AG09319 (cell line): Measurements from ENCODE around the gene DVL1.

Source experiments
- DNase-seq: peaks from one replicate; pipeline ENCODE4 v3.0.0-alpha.2; 2010; ENCODE audit warnings: low read depth; ENCODE audit errors: extremely low read depth
- CTCF ChIP-seq: IDR thresholded peaks from 2 replicates; pipeline ENCODE4 v1.5.1; 2011; ENCODE audit warnings: low read depth, mild to moderate bottlenecking, inconsistent platforms, low read length, moderate library complexity

DVL1 gene

DNA sequence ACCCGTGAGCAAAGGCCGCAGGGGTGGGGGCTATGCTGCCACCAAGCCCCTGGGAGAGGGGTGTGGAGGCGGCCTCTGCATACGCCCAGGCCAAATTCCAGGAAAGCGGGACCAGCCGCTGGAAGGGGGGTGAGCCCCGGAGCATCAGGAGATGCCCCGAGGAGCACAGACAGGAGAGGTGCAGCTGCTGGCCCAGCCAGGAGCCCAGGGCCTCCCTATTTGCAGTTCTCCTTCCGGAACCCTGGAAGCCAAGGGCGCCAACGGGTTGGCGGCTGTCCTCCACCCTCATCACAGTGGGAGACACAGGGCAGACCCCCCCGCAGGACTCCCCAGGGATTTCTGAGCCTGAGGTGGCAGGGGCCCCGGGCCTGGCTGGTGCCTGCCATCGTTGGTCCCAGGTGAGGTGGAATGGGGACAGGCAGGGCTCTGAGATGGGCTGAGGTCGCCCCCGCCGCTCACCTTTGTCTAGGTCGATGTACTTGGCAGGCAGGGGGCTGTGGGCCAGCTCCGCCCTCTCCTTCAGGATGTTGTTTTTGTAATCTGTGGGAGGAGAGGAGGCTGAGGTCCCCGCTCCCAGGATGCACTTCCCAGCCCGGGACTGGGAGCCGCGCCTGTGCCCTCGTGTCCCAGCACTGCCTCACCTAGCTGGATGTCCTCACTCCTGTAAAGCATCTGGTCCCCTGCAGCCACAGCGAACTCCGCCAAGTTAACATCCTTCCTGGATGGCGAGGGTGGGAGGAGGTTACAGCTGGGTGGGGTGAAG lies 4.4 kb upstream of the DVL1 start:
- TF ChIP-seq CTCF = no peak
- DNase-seq = no peak

GRCh38 chr1:1352786-1353388 lies 3.7 kb upstream of the DVL1 start:
- TF ChIP-seq CTCF = no peak
- no peak for DNase-seq

- no peak for TF ChIP-seq CTCF
- DNase-seq = no peak
Measured at GRCh38 chr1:1351511-1352427, 2.6 kb upstream of the DVL1 start.

- DNase-seq = no peak
- no peak for TF ChIP-seq CTCF
Measured at GRCh38 chr1:1348420-1349255, 580 bp downstream of the DVL1 start.

DNA sequence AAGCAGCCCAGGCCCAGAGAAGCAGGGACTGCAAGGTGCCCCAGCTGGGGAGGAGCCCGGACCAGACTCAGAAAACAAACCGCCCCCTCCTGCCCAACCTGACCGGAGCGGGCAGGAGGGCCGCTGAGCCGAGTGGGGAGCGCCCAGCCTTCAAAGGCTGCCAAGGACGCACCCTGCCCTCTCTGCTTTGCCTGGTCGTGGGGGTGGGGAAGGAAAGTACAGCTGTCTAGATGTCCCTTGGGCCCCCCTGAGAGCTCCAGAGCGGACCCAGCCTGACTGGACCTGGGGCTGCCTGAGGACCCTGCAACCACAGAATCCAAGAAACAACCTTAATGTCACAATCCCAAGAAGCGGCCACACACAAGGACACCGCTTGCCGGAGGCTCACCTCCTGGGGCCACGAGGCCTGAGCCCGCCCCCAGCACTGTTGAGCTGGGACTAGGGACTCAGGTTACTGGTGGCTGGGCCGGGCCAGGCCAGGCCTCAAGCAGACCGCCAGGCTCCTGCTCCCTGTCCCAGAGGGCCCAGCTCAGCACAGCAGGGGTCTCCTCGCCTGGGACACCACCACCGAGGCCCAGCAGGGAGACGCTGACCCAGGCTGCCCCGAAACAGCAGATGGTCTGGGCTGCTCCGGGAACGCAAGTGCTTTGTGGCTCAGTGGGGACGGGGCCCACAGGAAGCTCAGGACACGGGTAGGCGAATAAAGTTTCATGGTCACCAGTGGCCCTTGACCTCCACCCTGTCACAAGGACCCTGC lies 1.4 kb downstream of the DVL1 start:
- TF ChIP-seq CTCF = no peak
- DNase-seq = no peak

- TF ChIP-seq CTCF = no peak
- no peak for DNase-seq
Measured at GRCh38 chr1:1347026-1347595, 2.1 kb downstream of the DVL1 start.
